PC-3 (cell line): ENCODE measurements around the gene SERBP1. TPM values are rescaled to one million over a fixed set of nuclear protein-coding genes. Genes with fewer than 3 reads are reported as not detected.

Experiments used
- ATAC-seq: fragments of 200-7000 bp; cut with Tn5 transposase; 2 replicates; pipeline ENCODE4 v1.9.1; 2020; ENCODE audit warnings: mild to moderate bottlenecking, moderate library complexity
- BruUV-seq: library from RNA; stranded (reverse); fragments of 400-500 nt; replicated peaks from 2 replicates; lab custom pipeline; 2021; lab: Mats Ljungman, UMichigan
- CTCF ChIA-PET: fragments of 300-600 bp; sonication (Branson Sonifier 250); formaldehyde crosslinking; loops from one replicate; lab custom pipeline; 2022; ENCODE audit warnings: antibody characterized with exemption; lab: Charles Lee
- POLR2A ChIA-PET: fragments of 300-600 bp; sonication (Branson Sonifier 250); formaldehyde crosslinking; loops from one replicate; lab custom pipeline; 2022; ENCODE audit warnings: antibody characterized with exemption; ENCODE audit not compliant: unreplicated experiment; lab: Charles Lee
- DNase-seq: peaks from one replicate; pipeline ENCODE4 v3.0.0-alpha.2; 2015
- H2AFZ ChIP-seq: fragments of 300-600 bp; sonication (generic); 2 replicates; pipeline ENCODE4 v1.6.0; 2016; ENCODE audit warnings: antibody characterized with exemption, low read length
- H3F3A ChIP-seq: fragments of 300-600 bp; sonication (generic); one replicate; pipeline ENCODE4 v1.6.0; 2017; ENCODE audit warnings: antibody characterized with exemption, low read length, control low read depth, mild to moderate bottlenecking; ENCODE audit not compliant: unreplicated experiment
- H3K27ac ChIP-seq: fragments of 300-600 bp; sonication (generic); 2 replicates; pipeline ENCODE4 v1.5.1; 2016; ENCODE audit warnings: mild to moderate bottlenecking, low read length
- H3K27me3 ChIP-seq: fragments of 300-600 bp; sonication (generic); 2 replicates; pipeline ENCODE4 v1.6.1; 2016; ENCODE audit warnings: low read length, mixed read lengths
- H3K36me3 ChIP-seq: fragments of 300-600 bp; sonication (generic); 2 replicates; pipeline ENCODE4 v1.6.1; 2016; ENCODE audit warnings: low read depth, mixed run types, low read length, mixed read lengths
- H3K4me1 ChIP-seq: fragments of 300-600 bp; sonication (generic); 2 replicates; pipeline ENCODE4 v1.5.1; 2016; ENCODE audit warnings: low read length; ENCODE audit not compliant: insufficient read depth
- H3K4me2 ChIP-seq: fragments of 300-600 bp; sonication (generic); 2 replicates; pipeline ENCODE4 v1.6.0; 2016; ENCODE audit warnings: low read length
- H3K4me3 ChIP-seq: fragments of 300-600 bp; sonication (generic); 2 replicates; pipeline ENCODE4 v1.5.1; 2016; ENCODE audit warnings: mild to moderate bottlenecking, low read length, mixed read lengths
- H3K79me2 ChIP-seq: fragments of 300-600 bp; sonication (generic); 2 replicates; pipeline ENCODE4 v1.6.1; 2017; ENCODE audit warnings: low read length, mixed read lengths
- H3K9ac ChIP-seq: fragments of 300-600 bp; sonication (generic); 2 replicates; pipeline ENCODE4 v1.6.0; 2016; ENCODE audit warnings: mild to moderate bottlenecking, low read length
- H3K9me2 ChIP-seq: fragments of 300-600 bp; sonication (generic); replicated peaks from 2 replicates; pipeline ENCODE4 v1.6.1; 2016; ENCODE audit warnings: mixed run types, low read length, mixed read lengths
- H3K9me3 ChIP-seq: fragments of 300-600 bp; sonication (generic); 2 replicates; pipeline ENCODE4 v1.6.1; 2016; ENCODE audit warnings: low read length, mixed read lengths
- H4K20me1 ChIP-seq: fragments of 300-600 bp; sonication (generic); 2 replicates; pipeline ENCODE4 v1.6.1; 2016; ENCODE audit warnings: low read length, mixed read lengths
- EZH2 ChIP-seq: fragments of 300-600 bp; sonication (generic); IDR thresholded peaks from one replicate; pipeline ENCODE4 v1.6.1; 2017; ENCODE audit warnings: antibody characterized with exemption, mild to moderate bottlenecking, low read length; ENCODE audit not compliant: unreplicated experiment
- EZH2phosphoT487 ChIP-seq: fragments of 300-600 bp; sonication (generic); IDR thresholded peaks from 2 replicates; pipeline ENCODE4 v1.6.1; 2018; ENCODE audit warnings: mild to moderate bottlenecking, antibody characterized with exemption, low read length, borderline replicate concordance
- intact Hi-C: fragments of 100-400 bp; cut with micrococcal nuclease; formaldehyde crosslinking; loops from 2 replicates; pipeline ENCODE4 v1.9.0; 2023
- total RNA-seq: library from RNA; depleted of rRNA; stranded (reverse); fragments of >200 nt; gene quantifications from 2 replicates; pipeline ENCODE4 v1.2.3, GENCODE V29; 2014
- TF ChIP-seq, protein P1 (sequence below): fragments of 300-600 bp; sonication (generic); conservative IDR thresholded peaks from 2 replicates; pipeline ENCODE4 v1.5.1; 2017; ENCODE audit warnings: antibody characterized with exemption, low read depth, mild to moderate bottlenecking, low read length

SERBP1 gene
- total RNA-seq, 1 experiment from 2014 or later = 256 TPM

DNA sequence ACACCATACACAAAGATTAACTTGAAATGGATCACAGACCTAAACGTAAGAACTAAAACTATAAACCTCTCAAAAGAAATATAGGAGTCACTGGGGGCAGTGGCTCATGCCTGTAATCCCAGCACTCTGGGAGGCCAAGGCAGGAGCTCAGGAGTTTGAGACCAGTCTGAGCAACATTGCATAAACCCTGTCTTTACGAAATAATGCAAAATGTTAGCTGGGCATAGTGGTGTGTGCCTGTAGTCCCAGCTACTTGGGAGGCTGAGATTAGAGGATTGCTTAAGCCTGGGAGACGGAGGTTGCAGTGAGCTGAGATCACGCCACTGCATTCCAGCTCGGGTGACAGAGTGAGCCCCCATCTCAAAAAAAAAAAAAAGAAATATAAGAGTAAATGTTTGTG is 46.7 kb upstream of the SERBP1 start:
- Histone ChIP-seq H3K36me3 (no peaks in the 10 kb centered on the region), H2AFZ (no peak overlapping the region), H3K4me2 (no peak overlapping the region), H3K9me2 (no peaks in the 10 kb centered on the region), H3K79me2 (no peaks in the 10 kb centered on the region), H3K4me3 (no peak overlapping the region), H3F3A (no peaks in the 10 kb centered on the region), H3K27me3 (no peaks in the 10 kb centered on the region), H3K9ac (no peak overlapping the region), H3K4me1 (peaks cover 7% of the 10 kb centered on the region; the same call in 1 of the 2 replicates), H3K27ac (no peak overlapping the region), H3K9me3 (no peaks in the 10 kb centered on the region), H4K20me1 (no peaks in the 10 kb centered on the region)
- intact Hi-C loops = loop anchor here (5.0 kb wide), 1 partner anchor 45 kb away; the partner anchor contains the start of gene SERBP1
- ATAC-seq (no peak), DNase-seq (no peak)
- no TSS peak for BruUV-seq
- POLR2A ChIA-PET = no interaction called here
- CTCF ChIA-PET = no interaction called here
- TF ChIP-seq EZH2phosphoT487 (no peak), EZH2 (no peak)
- TF ChIP-seq, protein P1, sequence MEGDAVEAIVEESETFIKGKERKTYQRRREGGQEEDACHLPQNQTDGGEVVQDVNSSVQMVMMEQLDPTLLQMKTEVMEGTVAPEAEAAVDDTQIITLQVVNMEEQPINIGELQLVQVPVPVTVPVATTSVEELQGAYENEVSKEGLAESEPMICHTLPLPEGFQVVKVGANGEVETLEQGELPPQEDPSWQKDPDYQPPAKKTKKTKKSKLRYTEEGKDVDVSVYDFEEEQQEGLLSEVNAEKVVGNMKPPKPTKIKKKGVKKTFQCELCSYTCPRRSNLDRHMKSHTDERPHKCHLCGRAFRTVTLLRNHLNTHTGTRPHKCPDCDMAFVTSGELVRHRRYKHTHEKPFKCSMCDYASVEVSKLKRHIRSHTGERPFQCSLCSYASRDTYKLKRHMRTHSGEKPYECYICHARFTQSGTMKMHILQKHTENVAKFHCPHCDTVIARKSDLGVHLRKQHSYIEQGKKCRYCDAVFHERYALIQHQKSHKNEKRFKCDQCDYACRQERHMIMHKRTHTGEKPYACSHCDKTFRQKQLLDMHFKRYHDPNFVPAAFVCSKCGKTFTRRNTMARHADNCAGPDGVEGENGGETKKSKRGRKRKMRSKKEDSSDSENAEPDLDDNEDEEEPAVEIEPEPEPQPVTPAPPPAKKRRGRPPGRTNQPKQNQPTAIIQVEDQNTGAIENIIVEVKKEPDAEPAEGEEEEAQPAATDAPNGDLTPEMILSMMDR = no peak

DNA sequence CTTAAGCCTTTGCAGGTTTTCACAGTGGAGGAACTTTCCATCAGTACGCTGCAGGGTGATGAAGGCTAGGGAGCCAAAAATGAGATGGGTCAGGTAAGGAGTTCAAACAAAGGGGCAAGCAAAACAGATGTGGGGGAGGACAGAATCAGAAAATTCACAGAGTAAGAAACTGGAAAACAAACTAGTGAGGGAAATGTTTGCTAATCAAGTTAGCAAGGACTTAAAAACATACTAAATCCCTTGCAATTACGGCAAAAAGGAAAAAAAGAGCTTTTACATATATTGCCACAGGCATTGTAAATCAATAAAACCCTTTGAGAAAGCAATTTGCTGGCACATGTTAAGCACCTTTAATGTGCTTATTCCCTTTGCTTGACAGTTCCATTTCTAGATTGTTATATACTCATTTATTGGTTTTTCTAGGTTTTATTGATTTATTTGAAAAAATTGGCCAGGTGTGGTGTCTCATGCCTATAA is 45.8 kb upstream of the SERBP1 start:
- POLR2A ChIA-PET = no interaction called here
- Histone ChIP-seq H3K4me2 (no peak overlapping the region), H3K4me3 (no peak overlapping the region), H3K9me2 (no peaks in the 10 kb centered on the region), H3K4me1 (peaks cover 7% of the 10 kb centered on the region; the same call in 1 of the 2 replicates), H2AFZ (no peak overlapping the region), H3K27ac (no peak overlapping the region), H3F3A (no peaks in the 10 kb centered on the region), H3K27me3 (no peaks in the 10 kb centered on the region), H3K9me3 (no peaks in the 10 kb centered on the region), H3K9ac (no peak overlapping the region), H3K36me3 (no peaks in the 10 kb centered on the region), H3K79me2 (no peaks in the 10 kb centered on the region), H4K20me1 (no peaks in the 10 kb centered on the region)
- DNase-seq (no peak), ATAC-seq (no peak)
- intact Hi-C loops = loop anchor here (5.0 kb wide), 1 partner anchor 44 kb away; the partner anchor contains the start of gene SERBP1
- TF ChIP-seq EZH2phosphoT487 = no peak
- TF ChIP-seq, protein P1 = no peak
- TF ChIP-seq EZH2 = no peak
- CTCF ChIA-PET = no interaction called here
- BruUV-seq = no TSS peak

DNA sequence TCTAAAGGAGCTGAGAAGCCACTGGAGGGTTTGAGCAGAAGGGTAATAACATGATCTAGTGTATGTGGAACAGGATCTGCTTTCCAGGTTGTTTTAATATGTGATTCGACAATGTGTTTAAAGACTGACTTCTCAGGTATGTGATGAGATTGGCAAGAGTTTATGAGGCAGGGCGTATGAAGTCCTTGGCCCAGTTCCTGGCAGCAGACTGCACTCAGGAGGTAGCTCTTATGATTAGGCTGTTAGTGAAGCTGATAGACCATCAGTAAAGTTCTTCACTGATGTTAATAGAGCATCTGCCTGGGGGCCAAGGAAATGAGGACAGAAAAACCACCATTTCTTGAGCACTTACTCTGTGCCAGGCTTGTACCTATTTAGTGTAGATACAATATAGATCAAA is 41.9 kb upstream of the SERBP1 start:
- Histone ChIP-seq H3F3A (no peaks in the 10 kb centered on the region), H3K27me3 (no peaks in the 10 kb centered on the region), H3K9me2 (no peaks in the 10 kb centered on the region), H3K9ac (no peak overlapping the region), H3K79me2 (no peaks in the 10 kb centered on the region), H3K4me1 (peaks cover 10% of the 10 kb centered on the region; the same call in 1 of the 2 replicates), H3K36me3 (no peaks in the 10 kb centered on the region), H4K20me1 (no peaks in the 10 kb centered on the region), H3K4me3 (no peak overlapping the region), H3K27ac (no peak overlapping the region), H3K9me3 (no peaks in the 10 kb centered on the region), H3K4me2 (no peak overlapping the region), H2AFZ (no peak overlapping the region)
- ChIA-PET POLR2A (no interaction called here), CTCF (interaction anchor here (0.5 kb wide), 1 partner anchor 295 kb away, joined by 5 read pairs; no protein-coding TSS in a partner anchor)
- BruUV-seq = no TSS peak
- intact Hi-C loops = no loop called here
- no peak for DNase-seq
- TF ChIP-seq EZH2 (no peak), EZH2phosphoT487 (no peak)
- TF ChIP-seq, protein P1 = no peak
- ATAC-seq = no peak
